PC-3 (cell line): ENCODE results near the gene FAM131C. TPM values are rescaled to one million over a fixed set of nuclear protein-coding genes. Genes with fewer than 3 reads are reported as not detected.

ENCODE experiments used
- ATAC-seq: fragments of 200-7000 bp; cut with Tn5 transposase; 2 replicates; pipeline ENCODE4 v1.9.1; 2020; ENCODE audit warnings: mild to moderate bottlenecking, moderate library complexity
- BruUV-seq: library from RNA; stranded (reverse); fragments of 400-500 nt; replicated peaks from 2 replicates; lab custom pipeline; 2021; lab: Mats Ljungman, UMichigan
- CTCF ChIA-PET: fragments of 300-600 bp; sonication (Branson Sonifier 250); formaldehyde crosslinking; loops from one replicate; lab custom pipeline; 2022; ENCODE audit warnings: antibody characterized with exemption; lab: Charles Lee
- POLR2A ChIA-PET: fragments of 300-600 bp; sonication (Branson Sonifier 250); formaldehyde crosslinking; loops from one replicate; lab custom pipeline; 2022; ENCODE audit warnings: antibody characterized with exemption; ENCODE audit not compliant: unreplicated experiment; lab: Charles Lee
- DNase-seq: peaks from one replicate; pipeline ENCODE4 v3.0.0-alpha.2; 2015
- H2AFZ ChIP-seq: fragments of 300-600 bp; sonication (generic); 2 replicates; pipeline ENCODE4 v1.6.0; 2016; ENCODE audit warnings: antibody characterized with exemption, low read length
- H3F3A ChIP-seq: fragments of 300-600 bp; sonication (generic); one replicate; pipeline ENCODE4 v1.6.0; 2017; ENCODE audit warnings: antibody characterized with exemption, low read length, control low read depth, mild to moderate bottlenecking; ENCODE audit not compliant: unreplicated experiment
- H3K27ac ChIP-seq: fragments of 300-600 bp; sonication (generic); 2 replicates; pipeline ENCODE4 v1.5.1; 2016; ENCODE audit warnings: mild to moderate bottlenecking, low read length
- H3K27me3 ChIP-seq: fragments of 300-600 bp; sonication (generic); 2 replicates; pipeline ENCODE4 v1.6.1; 2016; ENCODE audit warnings: low read length, mixed read lengths
- H3K36me3 ChIP-seq: fragments of 300-600 bp; sonication (generic); 2 replicates; pipeline ENCODE4 v1.6.1; 2016; ENCODE audit warnings: low read depth, mixed run types, low read length, mixed read lengths
- H3K4me1 ChIP-seq: fragments of 300-600 bp; sonication (generic); 2 replicates; pipeline ENCODE4 v1.5.1; 2016; ENCODE audit warnings: low read length; ENCODE audit not compliant: insufficient read depth
- H3K4me2 ChIP-seq: fragments of 300-600 bp; sonication (generic); 2 replicates; pipeline ENCODE4 v1.6.0; 2016; ENCODE audit warnings: low read length
- H3K4me3 ChIP-seq: fragments of 300-600 bp; sonication (generic); 2 replicates; pipeline ENCODE4 v1.5.1; 2016; ENCODE audit warnings: mild to moderate bottlenecking, low read length, mixed read lengths
- H3K79me2 ChIP-seq: fragments of 300-600 bp; sonication (generic); 2 replicates; pipeline ENCODE4 v1.6.1; 2017; ENCODE audit warnings: low read length, mixed read lengths
- H3K9ac ChIP-seq: fragments of 300-600 bp; sonication (generic); 2 replicates; pipeline ENCODE4 v1.6.0; 2016; ENCODE audit warnings: mild to moderate bottlenecking, low read length
- H3K9me2 ChIP-seq: fragments of 300-600 bp; sonication (generic); replicated peaks from 2 replicates; pipeline ENCODE4 v1.6.1; 2016; ENCODE audit warnings: mixed run types, low read length, mixed read lengths
- H3K9me3 ChIP-seq: fragments of 300-600 bp; sonication (generic); 2 replicates; pipeline ENCODE4 v1.6.1; 2016; ENCODE audit warnings: low read length, mixed read lengths
- H4K20me1 ChIP-seq: fragments of 300-600 bp; sonication (generic); 2 replicates; pipeline ENCODE4 v1.6.1; 2016; ENCODE audit warnings: low read length, mixed read lengths
- EZH2 ChIP-seq: fragments of 300-600 bp; sonication (generic); IDR thresholded peaks from one replicate; pipeline ENCODE4 v1.6.1; 2017; ENCODE audit warnings: antibody characterized with exemption, mild to moderate bottlenecking, low read length; ENCODE audit not compliant: unreplicated experiment
- EZH2phosphoT487 ChIP-seq: fragments of 300-600 bp; sonication (generic); IDR thresholded peaks from 2 replicates; pipeline ENCODE4 v1.6.1; 2018; ENCODE audit warnings: mild to moderate bottlenecking, antibody characterized with exemption, low read length, borderline replicate concordance
- intact Hi-C: fragments of 100-400 bp; cut with micrococcal nuclease; formaldehyde crosslinking; loops from 2 replicates; pipeline ENCODE4 v1.9.0; 2023
- total RNA-seq: library from RNA; depleted of rRNA; stranded (reverse); fragments of >200 nt; gene quantifications from 2 replicates; pipeline ENCODE4 v1.2.3, GENCODE V29; 2014
- TF ChIP-seq, protein P1 (sequence below): fragments of 300-600 bp; sonication (generic); conservative IDR thresholded peaks from 2 replicates; pipeline ENCODE4 v1.5.1; 2017; ENCODE audit warnings: antibody characterized with exemption, low read depth, mild to moderate bottlenecking, low read length

The FAM131C gene
- total RNA-seq, 1 experiment from 2014 or later = 7.7 TPM

DNA sequence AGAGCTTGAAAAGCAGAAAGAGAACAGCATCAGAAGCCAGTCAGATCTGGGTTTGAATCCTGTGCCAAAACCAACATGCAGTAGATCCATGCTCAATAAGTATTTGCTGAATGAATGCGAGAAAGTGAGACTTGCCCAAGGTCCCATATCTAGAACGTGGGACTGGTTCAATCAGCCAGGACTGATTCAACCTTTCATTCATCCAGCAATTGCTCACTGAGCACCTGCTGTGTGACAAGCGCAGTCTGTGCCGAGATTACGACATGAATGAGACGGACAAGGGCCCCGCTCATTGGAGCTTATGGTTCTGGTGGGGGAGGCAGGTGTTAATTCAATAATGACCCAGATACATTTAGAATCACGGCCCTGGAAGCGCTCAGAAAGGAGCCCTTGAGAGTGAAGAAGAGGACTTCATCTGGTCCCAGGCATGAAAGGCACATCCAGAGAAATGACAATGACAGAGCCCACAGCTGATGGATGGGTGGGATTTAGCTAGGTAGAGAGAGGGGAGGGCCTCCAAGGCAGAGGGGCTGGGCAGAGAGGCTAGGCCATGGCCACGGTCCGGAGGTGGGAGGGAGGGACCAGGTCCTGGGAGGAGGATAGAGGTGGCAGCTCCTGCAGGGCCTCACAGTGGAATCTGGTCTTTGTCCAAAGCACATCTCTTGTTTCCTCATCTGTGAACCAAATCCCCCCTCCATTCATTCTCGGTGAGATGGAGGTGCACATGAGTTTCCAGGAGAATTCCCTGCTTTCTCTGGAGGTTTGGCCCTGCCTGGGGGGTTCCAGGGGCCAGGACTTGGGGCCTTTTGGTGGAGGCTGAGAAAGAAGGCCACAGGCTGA, 4.2 kb upstream of the FAM131C start:
- Histone ChIP-seq H3K9me3 (no peaks in the 10 kb centered on the region), H3K9me2 (no peaks in the 10 kb centered on the region), H3K27me3 (no peaks in the 10 kb centered on the region), H3F3A (peaks cover 4% of the 10 kb centered on the region), H2AFZ (no peak overlapping the region), H3K36me3 (no peaks in the 10 kb centered on the region), H4K20me1 (no peaks in the 10 kb centered on the region), H3K9ac (peak overlapping the region; percentile 53), H3K4me3 (no peak overlapping the region), H3K4me1 (peaks cover 38% of the 10 kb centered on the region), H3K4me2 (peak overlapping the region; percentile 15; the same call in 1 of the 2 replicates), H3K79me2 (peaks cover 2% of the 10 kb centered on the region; the same call in 1 of the 2 replicates), H3K27ac (peak overlapping the region; percentile 88)
- TF ChIP-seq EZH2phosphoT487 = no peak
- TF ChIP-seq, protein P1, sequence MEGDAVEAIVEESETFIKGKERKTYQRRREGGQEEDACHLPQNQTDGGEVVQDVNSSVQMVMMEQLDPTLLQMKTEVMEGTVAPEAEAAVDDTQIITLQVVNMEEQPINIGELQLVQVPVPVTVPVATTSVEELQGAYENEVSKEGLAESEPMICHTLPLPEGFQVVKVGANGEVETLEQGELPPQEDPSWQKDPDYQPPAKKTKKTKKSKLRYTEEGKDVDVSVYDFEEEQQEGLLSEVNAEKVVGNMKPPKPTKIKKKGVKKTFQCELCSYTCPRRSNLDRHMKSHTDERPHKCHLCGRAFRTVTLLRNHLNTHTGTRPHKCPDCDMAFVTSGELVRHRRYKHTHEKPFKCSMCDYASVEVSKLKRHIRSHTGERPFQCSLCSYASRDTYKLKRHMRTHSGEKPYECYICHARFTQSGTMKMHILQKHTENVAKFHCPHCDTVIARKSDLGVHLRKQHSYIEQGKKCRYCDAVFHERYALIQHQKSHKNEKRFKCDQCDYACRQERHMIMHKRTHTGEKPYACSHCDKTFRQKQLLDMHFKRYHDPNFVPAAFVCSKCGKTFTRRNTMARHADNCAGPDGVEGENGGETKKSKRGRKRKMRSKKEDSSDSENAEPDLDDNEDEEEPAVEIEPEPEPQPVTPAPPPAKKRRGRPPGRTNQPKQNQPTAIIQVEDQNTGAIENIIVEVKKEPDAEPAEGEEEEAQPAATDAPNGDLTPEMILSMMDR = no peak
- no peak for TF ChIP-seq EZH2
- ATAC-seq (no peak), DNase-seq (no peak)
- intact Hi-C loops = loop anchor here (2.0 to 5.0 kb wide), 3 partner anchors 69 to 285 kb away; partner anchors contain the start of gene CPLANE2
- ChIA-PET CTCF (interaction anchor here (0.5 to 1.1 kb wide), 3 partner anchors 42 to 243 kb away, joined by 3 to 7 read pairs (median 4); no protein-coding TSS in a partner anchor), POLR2A (no interaction called here)
- no TSS peak for BruUV-seq

DNA sequence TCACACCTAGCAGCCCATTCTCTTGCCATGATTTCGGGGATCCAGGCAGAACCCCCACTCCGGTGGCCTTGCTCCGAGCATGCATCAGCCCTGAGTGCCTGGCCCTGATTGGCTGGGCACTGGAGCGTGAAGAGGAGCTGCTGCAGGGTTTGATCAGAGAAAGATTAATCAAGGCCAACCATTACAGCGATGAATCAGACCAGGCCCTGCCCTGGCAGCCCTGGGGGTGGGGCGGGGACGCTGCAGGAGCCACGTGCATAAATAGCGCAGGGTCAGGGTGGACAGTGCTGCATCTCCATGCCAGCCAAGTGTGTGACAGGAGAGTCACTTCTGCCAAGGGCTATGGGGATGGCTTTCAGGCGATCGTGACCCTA, 3.4 kb upstream of the FAM131C start:
- intact Hi-C loops = loop anchor here (5.0 kb wide), 1 partner anchor 285 kb away; no protein-coding TSS in a partner anchor
- no peaks in the 10 kb centered on the region for H3K9me3 ChIP-seq
- H3K27ac ChIP-seq = peak overlapping the region; percentile 88
- CTCF ChIA-PET = interaction anchor here (0.7 kb wide), 1 partner anchor 43 kb away, joined by 4 read pairs; no protein-coding TSS in a partner anchor
- peak overlapping the region; percentile 54 for H3K4me2 ChIP-seq
- no peak overlapping the region for H3K4me3 ChIP-seq
- H3K79me2 ChIP-seq = no peaks in the 10 kb centered on the region
- ATAC-seq (peak; percentile 41), DNase-seq (peak; percentile 75)
- peaks cover 4% of the 10 kb centered on the region for H3F3A ChIP-seq
- TF ChIP-seq EZH2phosphoT487 = no peak
- TF ChIP-seq, protein P1 = no peak
- TF ChIP-seq EZH2 = no peak
- no peaks in the 10 kb centered on the region for H3K27me3 ChIP-seq
- H3K36me3 ChIP-seq = no peaks in the 10 kb centered on the region
- no peaks in the 10 kb centered on the region for H3K9me2 ChIP-seq
- H4K20me1 ChIP-seq = no peaks in the 10 kb centered on the region
- POLR2A ChIA-PET = no interaction called here
- peak overlapping the region; percentile 65 for H3K9ac ChIP-seq
- no TSS peak for BruUV-seq
- H2AFZ ChIP-seq = no peak overlapping the region
- peaks cover 38% of the 10 kb centered on the region for H3K4me1 ChIP-seq
